ENCODE measurements around the gene FBXL16. TPM values are rescaled to one million over a fixed set of nuclear protein-coding genes. Genes with fewer than 3 reads are reported as not detected.

FBXL16 gene
- total and polyA plus RNA-seq, 2 of the 13 experiments (the other 11 are each of a cell fraction or from before 2014, with no cell fraction given), result 0.22 to 2.0 TPM

DNA sequence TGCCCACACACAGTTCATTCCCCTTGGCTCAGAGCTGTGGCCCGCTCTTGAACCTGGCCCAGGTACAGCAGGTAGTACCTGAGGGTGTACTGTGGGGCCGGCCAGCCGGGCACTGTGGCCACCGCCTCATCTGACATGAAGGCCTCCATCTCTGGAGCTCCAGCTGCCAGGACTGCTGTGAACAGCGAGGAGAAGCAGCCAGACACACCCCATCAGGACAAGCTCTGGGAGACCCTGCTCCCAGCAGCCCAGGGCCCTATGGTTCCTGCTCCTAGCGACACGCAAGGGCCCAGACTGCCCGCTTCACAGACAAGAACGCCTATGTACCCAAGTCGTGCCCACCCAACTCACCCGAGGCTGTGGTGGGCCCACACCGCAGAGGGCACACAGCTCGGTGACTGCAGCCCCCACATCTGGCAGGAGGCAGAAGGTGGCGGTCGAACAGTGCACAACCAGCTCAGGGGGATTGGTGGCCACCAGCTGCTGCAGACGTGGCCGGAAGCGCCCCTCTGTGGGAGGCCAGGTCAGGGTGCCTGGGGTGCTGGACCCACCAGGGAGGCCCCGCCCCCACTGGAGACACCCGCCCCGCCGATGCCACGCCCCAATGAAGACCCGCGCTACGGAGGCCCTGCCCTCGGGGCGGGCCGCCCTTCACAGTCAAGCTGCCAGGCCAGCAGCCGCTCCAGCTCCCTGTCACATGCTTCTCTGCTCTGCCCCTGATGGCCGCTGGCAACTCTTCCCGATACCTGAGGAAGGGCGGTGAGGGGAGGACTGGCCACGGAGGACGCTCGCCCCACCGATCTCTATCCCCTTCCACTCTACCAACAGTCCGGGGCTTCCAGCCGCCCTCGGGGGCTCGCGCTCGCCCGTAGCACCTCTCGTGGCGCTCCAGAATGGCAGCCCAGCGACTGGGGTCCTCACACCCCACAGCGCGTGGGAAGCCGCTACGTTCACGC is 26.5 kb downstream of the FBXL16 start (continued):
- TF ChIP-seq, protein P1, sequence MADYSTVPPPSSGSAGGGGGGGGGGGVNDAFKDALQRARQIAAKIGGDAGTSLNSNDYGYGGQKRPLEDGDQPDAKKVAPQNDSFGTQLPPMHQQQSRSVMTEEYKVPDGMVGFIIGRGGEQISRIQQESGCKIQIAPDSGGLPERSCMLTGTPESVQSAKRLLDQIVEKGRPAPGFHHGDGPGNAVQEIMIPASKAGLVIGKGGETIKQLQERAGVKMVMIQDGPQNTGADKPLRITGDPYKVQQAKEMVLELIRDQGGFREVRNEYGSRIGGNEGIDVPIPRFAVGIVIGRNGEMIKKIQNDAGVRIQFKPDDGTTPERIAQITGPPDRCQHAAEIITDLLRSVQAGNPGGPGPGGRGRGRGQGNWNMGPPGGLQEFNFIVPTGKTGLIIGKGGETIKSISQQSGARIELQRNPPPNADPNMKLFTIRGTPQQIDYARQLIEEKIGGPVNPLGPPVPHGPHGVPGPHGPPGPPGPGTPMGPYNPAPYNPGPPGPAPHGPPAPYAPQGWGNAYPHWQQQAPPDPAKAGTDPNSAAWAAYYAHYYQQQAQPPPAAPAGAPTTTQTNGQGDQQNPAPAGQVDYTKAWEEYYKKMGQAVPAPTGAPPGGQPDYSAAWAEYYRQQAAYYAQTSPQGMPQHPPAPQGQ (CRISPR knock-in tag; IDR thresholded peaks at IDR 0.05; ENCODE audit: borderline replicate concordance), result no peak
- TF ChIP-seq LCORL (IDR thresholded peaks at IDR 0.05), result no peak
- TF ChIP-seq LCORL (CRISPR knock-in tag; IDR thresholded peaks at IDR 0.05), result no peak
- TF ChIP-seq, protein P2, sequence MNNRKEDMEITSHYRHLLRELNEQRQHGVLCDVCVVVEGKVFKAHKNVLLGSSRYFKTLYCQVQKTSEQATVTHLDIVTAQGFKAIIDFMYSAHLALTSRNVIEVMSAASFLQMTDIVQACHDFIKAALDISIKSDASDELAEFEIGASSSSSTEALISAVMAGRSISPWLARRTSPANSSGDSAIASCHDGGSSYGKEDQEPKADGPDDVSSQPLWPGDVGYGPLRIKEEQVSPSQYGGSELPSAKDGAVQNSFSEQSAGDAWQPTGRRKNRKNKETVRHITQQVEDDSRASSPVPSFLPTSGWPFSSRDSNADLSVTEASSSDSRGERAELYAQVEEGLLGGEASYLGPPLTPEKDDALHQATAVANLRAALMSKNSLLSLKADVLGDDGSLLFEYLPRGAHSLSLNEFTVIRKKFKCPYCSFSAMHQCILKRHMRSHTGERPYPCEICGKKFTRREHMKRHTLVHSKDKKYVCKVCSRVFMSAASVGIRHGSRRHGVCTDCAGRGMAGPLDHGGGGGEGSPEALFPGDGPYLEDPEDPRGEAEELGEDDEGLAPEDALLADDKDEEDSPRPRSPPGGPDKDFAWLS (CRISPR knock-in tag; IDR thresholded peaks at IDR 0.05; ENCODE audit: borderline replicate concordance), result peak; percentile 55; the same call in 1 of the 2 replicates
- TF ChIP-seq ZNF143 (CRISPR knock-in tag; IDR thresholded peaks at IDR 0.05), result no peak
- TF ChIP-seq MED13 (CRISPR knock-in tag; IDR thresholded peaks at IDR 0.05), result no peak
- TF ChIP-seq HCFC1 (IDR thresholded peaks at IDR 0.05; ENCODE audit: low read depth, low read length), result no peak
- TF ChIP-seq ZNF607 (CRISPR knock-in tag; IDR thresholded peaks at IDR 0.05; ENCODE audit: borderline replicate concordance), result 0 out of 2 replicates have a peak, but pooled peaks have one; percentile 12
- no peak for TF ChIP-seq SP140L (CRISPR knock-in tag; IDR thresholded peaks at IDR 0.05; ENCODE audit: borderline replicate concordance)
- no peak for TF ChIP-seq ZNF841 (CRISPR knock-in tag; IDR thresholded peaks at IDR 0.05; ENCODE audit: borderline replicate concordance)
- TF ChIP-seq, protein P3, sequence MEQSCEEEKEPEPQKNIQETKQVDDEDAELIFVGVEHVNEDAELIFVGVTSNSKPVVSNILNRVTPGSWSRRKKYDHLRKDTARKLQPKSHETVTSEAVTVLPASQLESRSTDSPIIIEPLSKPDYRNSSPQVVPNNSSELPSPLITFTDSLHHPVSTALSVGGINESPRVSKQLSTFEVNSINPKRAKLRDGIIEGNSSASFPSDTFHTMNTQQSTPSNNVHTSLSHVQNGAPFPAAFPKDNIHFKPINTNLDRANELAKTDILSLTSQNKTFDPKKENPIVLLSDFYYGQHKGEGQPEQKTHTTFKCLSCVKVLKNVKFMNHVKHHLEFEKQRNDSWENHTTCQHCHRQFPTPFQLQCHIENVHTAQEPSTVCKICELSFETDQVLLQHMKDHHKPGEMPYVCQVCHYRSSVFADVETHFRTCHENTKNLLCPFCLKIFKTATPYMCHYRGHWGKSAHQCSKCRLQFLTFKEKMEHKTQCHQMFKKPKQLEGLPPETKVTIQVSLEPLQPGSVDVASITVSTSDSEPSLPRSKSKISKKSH (CRISPR knock-in tag; IDR thresholded peaks at IDR 0.05; ENCODE audit: borderline replicate concordance), result peak; percentile 71
- TF ChIP-seq SP1 (IDR thresholded peaks at IDR 0.05), result no peak
- TF ChIP-seq SP1 (CRISPR knock-in tag; IDR thresholded peaks at IDR 0.05), result peak; percentile 65
- no peak for TF ChIP-seq MAFF (IDR thresholded peaks at IDR 0.05; ENCODE audit: low read depth, low read length)
- TF ChIP-seq, protein P4, sequence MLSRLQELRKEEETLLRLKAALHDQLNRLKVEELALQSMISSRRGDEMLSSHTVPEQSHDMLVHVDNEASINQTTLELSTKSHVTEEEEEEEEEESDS (CRISPR knock-in tag; IDR thresholded peaks at IDR 0.05; ENCODE audit: borderline replicate concordance), result no peak; the same call in 1 of the 2 replicates
- no peak for TF ChIP-seq FOXJ3 (CRISPR knock-in tag; IDR thresholded peaks at IDR 0.05; ENCODE audit: borderline replicate concordance)
- TF ChIP-seq KAT8 (CRISPR knock-in tag; IDR thresholded peaks at IDR 0.05), result peak; percentile 42
- no peak for TF ChIP-seq TEAD3 (CRISPR knock-in tag; optimal IDR thresholded peaks at IDR 0.05; ENCODE audit: borderline replicate concordance)
- TF ChIP-seq CBX5 (CRISPR knock-in tag; IDR thresholded peaks at IDR 0.05; ENCODE audit: borderline replicate concordance), result no peak
- TF ChIP-seq, protein P5, sequence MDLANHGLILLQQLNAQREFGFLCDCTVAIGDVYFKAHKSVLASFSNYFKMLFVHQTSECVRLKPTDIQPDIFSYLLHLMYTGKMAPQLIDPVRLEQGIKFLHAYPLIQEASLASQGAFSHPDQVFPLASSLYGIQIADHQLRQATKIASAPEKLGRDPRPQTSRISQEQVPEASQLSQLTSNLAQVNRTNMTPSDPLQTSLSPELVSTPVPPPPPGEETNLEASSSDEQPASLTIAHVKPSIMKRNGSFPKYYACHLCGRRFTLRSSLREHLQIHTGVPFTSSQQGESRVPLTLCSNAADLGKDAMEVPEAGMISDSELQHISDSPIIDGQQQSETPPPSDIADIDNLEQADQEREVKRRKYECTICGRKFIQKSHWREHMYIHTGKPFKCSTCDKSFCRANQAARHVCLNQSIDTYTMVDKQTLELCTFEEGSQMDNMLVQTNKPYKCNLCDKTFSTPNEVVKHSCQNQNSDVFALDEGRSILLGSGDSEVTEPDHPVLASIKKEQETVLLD (CRISPR knock-in tag; IDR thresholded peaks at IDR 0.05; ENCODE audit: low read depth), result peak; percentile 65
- TF ChIP-seq, protein P6, sequence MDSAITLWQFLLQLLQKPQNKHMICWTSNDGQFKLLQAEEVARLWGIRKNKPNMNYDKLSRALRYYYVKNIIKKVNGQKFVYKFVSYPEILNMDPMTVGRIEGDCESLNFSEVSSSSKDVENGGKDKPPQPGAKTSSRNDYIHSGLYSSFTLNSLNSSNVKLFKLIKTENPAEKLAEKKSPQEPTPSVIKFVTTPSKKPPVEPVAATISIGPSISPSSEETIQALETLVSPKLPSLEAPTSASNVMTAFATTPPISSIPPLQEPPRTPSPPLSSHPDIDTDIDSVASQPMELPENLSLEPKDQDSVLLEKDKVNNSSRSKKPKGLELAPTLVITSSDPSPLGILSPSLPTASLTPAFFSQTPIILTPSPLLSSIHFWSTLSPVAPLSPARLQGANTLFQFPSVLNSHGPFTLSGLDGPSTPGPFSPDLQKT (CRISPR knock-in tag; IDR thresholded peaks at IDR 0.05; ENCODE audit: borderline replicate concordance), result no peak
